GM23248 (cell line): ENCODE results near the gene HBZ. TPM values are rescaled to one million over a fixed set of nuclear protein-coding genes. Genes with fewer than 3 reads are reported as not detected.

Experiments used
- DNase-seq: peaks from one replicate; pipeline ENCODE4 v3.0.0-alpha.2; 2015
- H2AFZ ChIP-seq: fragments of 200-600 bp; sonication (generic); 2 replicates; pipeline ENCODE4 v1.6.1; 2016; ENCODE audit warnings: antibody characterized with exemption
- H3F3A ChIP-seq: fragments of 200-600 bp; sonication (generic); 2 replicates; pipeline ENCODE4 v1.6.1; 2016; ENCODE audit warnings: mild to moderate bottlenecking, antibody characterized with exemption, mixed run types; ENCODE audit not compliant: insufficient read depth
- H3K27ac ChIP-seq: fragments of 200-600 bp; sonication (generic); 2 replicates; pipeline ENCODE4 v1.5.1; 2016; ENCODE audit warnings: mild to moderate bottlenecking
- H3K27me3 ChIP-seq: fragments of 200-600 bp; sonication (generic); replicated peaks from 2 replicates; pipeline ENCODE4 v1.6.1; 2016; ENCODE audit warnings: mild to moderate bottlenecking; ENCODE audit not compliant: insufficient read depth
- H3K36me3 ChIP-seq: fragments of 200-600 bp; sonication (generic); 2 replicates; pipeline ENCODE4 v1.6.1; 2016; ENCODE audit warnings: low read depth, mild to moderate bottlenecking
- H3K4me1 ChIP-seq: fragments of 200-600 bp; sonication (generic); 2 replicates; pipeline ENCODE4 v1.6.1; 2016; ENCODE audit warnings: mild to moderate bottlenecking; ENCODE audit not compliant: insufficient read depth
- H3K4me2 ChIP-seq: fragments of 200-600 bp; sonication (generic); one replicate; pipeline ENCODE4 v1.6.1; 2016; ENCODE audit warnings: mild to moderate bottlenecking; ENCODE audit not compliant: unreplicated experiment
- H3K4me3 ChIP-seq: fragments of 200-600 bp; sonication (generic); 2 replicates; pipeline ENCODE4 v1.5.1; 2016; ENCODE audit warnings: mild to moderate bottlenecking
- H3K79me2 ChIP-seq: fragments of 200-600 bp; sonication (generic); 2 replicates; pipeline ENCODE4 v1.6.1; 2016; ENCODE audit warnings: mild to moderate bottlenecking; ENCODE audit not compliant: insufficient read depth
- H3K9ac ChIP-seq: fragments of 200-600 bp; sonication (generic); 2 replicates; pipeline ENCODE4 v1.6.1; 2016; ENCODE audit warnings: mild to moderate bottlenecking
- H3K9me2 ChIP-seq: fragments of 200-600 bp; sonication (generic); 2 replicates; pipeline ENCODE4 v1.6.1; 2016; ENCODE audit warnings: mixed run types, mild to moderate bottlenecking, moderate library complexity; ENCODE audit not compliant: insufficient read depth
- H3K9me3 ChIP-seq: fragments of 200-600 bp; sonication (generic); one replicate; pipeline ENCODE4 v1.6.1; 2017; ENCODE audit warnings: low read depth
- H4K20me1 ChIP-seq: fragments of 200-600 bp; sonication (generic); 2 replicates; pipeline ENCODE4 v1.6.0; 2016; ENCODE audit not compliant: insufficient read depth
- EZH2 ChIP-seq: fragments of 200-600 bp; sonication (generic); IDR thresholded peaks from 2 replicates; pipeline ENCODE4 v1.6.1; 2018; ENCODE audit warnings: antibody characterized with exemption, mild to moderate bottlenecking; ENCODE audit not compliant: insufficient read depth, poor library complexity, severe bottlenecking
- EZH2phosphoT487 ChIP-seq: fragments of 200-600 bp; sonication (generic); IDR thresholded peaks from 2 replicates; pipeline ENCODE4 v1.6.1; 2018; ENCODE audit warnings: antibody characterized with exemption, moderate library complexity, mild to moderate bottlenecking, low read depth; ENCODE audit not compliant: insufficient read depth
- WGBS, 2 experiments: methylation state at CpG; one replicate each; pipeline ENCODE4 v1.1.6; 2015 to 2017; ENCODE audit warnings: low lambda C conversion rate in 2 of 2, low coverage in 1 of 2; ENCODE audit errors: missing lambda C conversion rate in 2 of 2; 5-methylcytosine and 5-hydroxymethylcytosine counted together
- in situ Hi-C: fragments of 300-500 bp; cut with MboI; formaldehyde crosslinking; loops from 2 replicates; pipeline ENCODE4 v1.15.0; 2020
- polyA plus RNA-seq: library from polyadenylated mRNA; unstranded; fragments of >200 nt; fragmentation: Nextera tagmentation; extraction: Ambion mirVana; gene quantifications from 2 replicates; pipeline ENCODE4 v1.2.1, GENCODE V29; 2016
- total RNA-seq: library from RNA; depleted of rRNA; stranded (reverse); fragments of >200 nt; shearing (Covaris generic); gene quantifications from 2 replicates; pipeline ENCODE4 v1.2.3, GENCODE V29; 2014

The HBZ gene
- total and polyA plus RNA-seq, 2 experiments from 2014 or later, result not detected

DNA sequence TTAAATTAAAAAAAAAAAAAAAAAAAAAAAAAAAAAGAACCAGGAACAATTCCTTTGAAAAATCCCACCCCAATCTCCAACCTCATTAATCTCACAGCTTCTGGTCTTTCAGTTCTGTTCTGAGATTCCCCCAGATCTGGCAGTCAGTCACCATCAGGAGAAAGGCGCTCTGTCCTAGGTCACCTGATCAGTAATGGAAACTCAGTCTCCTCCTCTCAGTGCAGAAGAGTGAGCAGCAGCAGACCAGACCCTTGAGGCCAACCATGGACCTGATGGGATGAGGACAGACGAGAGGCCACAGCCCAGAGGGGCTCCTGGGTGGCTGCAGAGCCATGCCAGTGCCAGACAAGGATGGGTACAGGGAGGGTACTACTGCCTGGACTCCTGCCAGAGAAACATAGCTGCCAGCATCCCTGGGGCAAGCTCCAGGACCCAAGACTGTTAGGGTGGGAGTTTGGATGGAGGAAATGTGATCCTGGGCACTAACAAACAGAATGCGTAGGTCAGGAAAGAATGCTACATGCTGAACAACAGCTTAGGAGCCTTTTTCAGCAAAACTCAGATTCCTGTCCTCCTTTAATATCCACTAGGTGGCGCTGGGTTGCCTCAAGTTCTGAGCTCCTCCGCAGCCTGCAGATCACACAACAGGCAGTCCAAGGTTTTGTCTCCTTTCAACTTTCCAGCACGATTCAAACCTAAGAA is 45.7 kb upstream of the HBZ start:
- Histone ChIP-seq H3K9me3 (no peaks in the 10 kb centered on the region), H4K20me1 (no peaks in the 10 kb centered on the region), H3K4me2 (no peak overlapping the region), H3K36me3 (peaks cover 12% of the 10 kb centered on the region; the same call in 1 of the 2 replicates), H3K79me2 (no peaks in the 10 kb centered on the region; the same call in 1 of the 2 replicates), H3K4me1 (no peaks in the 10 kb centered on the region), H3F3A (0 out of 2 replicates have a peak, but pooled peaks cover 3% of the 10 kb centered on the region), H3K4me3 (no peak overlapping the region), H3K9me2 (no peaks in the 10 kb centered on the region), H3K27ac (no peak overlapping the region), H2AFZ (no peak overlapping the region), H3K27me3 (no peaks in the 10 kb centered on the region), H3K9ac (no peak overlapping the region)
- WGBS, 2 experiments, result 29 to 32% methylated on average over 6 of the region's 6 CpGs
- in situ Hi-C loops, result loop anchor here (5.0 kb wide), 1 partner anchor 76 kb away; the partner anchor contains the start of gene HBQ1
- TF ChIP-seq EZH2phosphoT487 (no peak), EZH2 (no peak)
- peak; percentile 90 for DNase-seq

DNA sequence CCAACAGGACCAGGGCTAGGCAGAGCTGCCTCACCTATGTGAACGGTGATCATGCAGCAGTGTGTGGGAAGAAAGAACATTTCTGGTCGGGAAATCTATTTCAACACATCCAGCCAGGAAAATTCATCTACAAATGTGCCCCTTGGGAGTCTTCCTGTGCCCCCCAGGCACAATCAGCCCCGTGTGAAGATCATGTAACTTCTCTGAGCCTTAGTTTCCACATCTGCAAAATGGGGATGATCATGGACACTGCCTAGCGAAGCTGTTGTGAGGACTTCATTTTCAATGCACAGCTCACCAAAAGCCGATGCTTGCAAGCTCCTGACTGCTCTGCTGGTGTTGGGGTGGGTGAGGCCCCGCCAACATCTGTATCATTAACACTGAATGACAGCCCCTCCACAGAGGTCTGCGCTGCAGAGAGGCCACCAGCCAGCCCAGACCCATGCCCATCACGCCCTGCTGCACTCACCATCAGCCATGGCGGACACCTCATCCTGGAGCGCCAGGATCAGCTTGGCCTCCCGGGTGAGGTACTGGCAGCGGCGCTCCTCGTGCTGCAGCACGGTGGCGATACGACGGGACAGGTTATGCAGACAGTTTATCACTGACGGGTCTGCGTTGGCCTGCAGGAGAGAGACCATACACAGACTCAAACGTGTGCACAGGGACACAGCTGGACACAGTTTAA is 40.1 kb upstream of the HBZ start:
- no peaks in the 10 kb centered on the region for H3K9me3 ChIP-seq
- no peak for DNase-seq
- 0 out of 2 replicates have a peak overlapping the region, but pooled peaks have one; percentile 16 for H3K9ac ChIP-seq
- H4K20me1 ChIP-seq, result no peaks in the 10 kb centered on the region
- H3K27me3 ChIP-seq, result no peaks in the 10 kb centered on the region
- no peaks in the 10 kb centered on the region for H3K9me2 ChIP-seq
- H3K36me3 ChIP-seq, result 0 out of 2 replicates have a peak, but pooled peaks cover 13% of the 10 kb centered on the region
- no peak for TF ChIP-seq EZH2
- no peak for TF ChIP-seq EZH2phosphoT487
- peaks cover 17% of the 10 kb centered on the region for H3K4me1 ChIP-seq
- no peak overlapping the region for H3K27ac ChIP-seq
- no peaks in the 10 kb centered on the region for H3K79me2 ChIP-seq
- peaks cover 31% of the 10 kb centered on the region for H3F3A ChIP-seq
- in situ Hi-C loops, result no loop called here
- no peak overlapping the region for H2AFZ ChIP-seq
- 91 to 92% methylated on average over 21 of the region's 21 CpGs for WGBS, 2 experiments
- H3K4me2 ChIP-seq, result no peak overlapping the region
- H3K4me3 ChIP-seq, result no peak overlapping the region

GRCh38 chr16:114327-114726 is 38.1 kb upstream of the HBZ start:
- Histone ChIP-seq H3K9me2 (no peaks in the 10 kb centered on the region), H3K4me2 (no peak overlapping the region), H3K9ac (no peak overlapping the region), H3F3A (peaks cover 31% of the 10 kb centered on the region), H3K27ac (no peak overlapping the region), H3K27me3 (no peaks in the 10 kb centered on the region), H3K79me2 (no peaks in the 10 kb centered on the region), H4K20me1 (no peaks in the 10 kb centered on the region), H3K36me3 (0 out of 2 replicates have a peak, but pooled peaks cover 8% of the 10 kb centered on the region), H2AFZ (no peak overlapping the region), H3K9me3 (no peaks in the 10 kb centered on the region), H3K4me1 (peaks cover 17% of the 10 kb centered on the region), H3K4me3 (no peak overlapping the region)
- WGBS, 2 experiments, result 88% methylated on average over 2 of the region's 2 CpGs
- no peak for DNase-seq
- TF ChIP-seq EZH2, result no peak
- no peak for TF ChIP-seq EZH2phosphoT487
- in situ Hi-C loops, result no loop called here

DNA sequence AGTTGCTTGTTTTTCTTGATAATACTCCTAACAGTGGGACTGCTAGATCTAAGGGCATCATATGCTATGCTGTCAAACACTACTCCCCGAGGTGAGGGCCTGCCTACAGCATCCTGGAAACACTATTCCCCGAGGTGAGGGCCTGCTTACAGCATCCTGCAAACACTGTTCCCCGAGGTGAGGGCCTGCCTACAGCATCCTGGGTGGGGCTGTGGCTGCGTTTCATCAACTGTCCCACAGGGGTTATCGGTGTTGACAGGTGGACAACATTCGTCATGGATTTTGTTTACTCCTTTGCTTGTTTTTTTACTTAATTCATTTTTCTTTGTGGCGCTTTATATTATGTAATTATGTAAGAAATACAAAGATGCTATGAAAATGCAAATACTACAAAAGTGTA is 36.4 kb upstream of the HBZ start:
- peaks cover 31% of the 10 kb centered on the region for H3F3A ChIP-seq
- H2AFZ ChIP-seq, result no peak overlapping the region
- no peaks in the 10 kb centered on the region for H3K9me2 ChIP-seq
- in situ Hi-C loops, result no loop called here
- 80 to 84% methylated on average over 7 of the region's 7 CpGs for WGBS, 2 experiments
- no peak overlapping the region for H3K27ac ChIP-seq
- H3K9me3 ChIP-seq, result no peaks in the 10 kb centered on the region
- DNase-seq, result no peak
- H3K36me3 ChIP-seq, result 0 out of 2 replicates have a peak, but pooled peaks cover 8% of the 10 kb centered on the region
- H3K9ac ChIP-seq, result no peak overlapping the region
- no peak overlapping the region for H3K4me2 ChIP-seq
- H3K4me3 ChIP-seq, result no peak overlapping the region
- H3K27me3 ChIP-seq, result no peaks in the 10 kb centered on the region
- peaks cover 17% of the 10 kb centered on the region for H3K4me1 ChIP-seq
- TF ChIP-seq EZH2 (no peak), EZH2phosphoT487 (no peak)
- H4K20me1 ChIP-seq, result no peaks in the 10 kb centered on the region
- H3K79me2 ChIP-seq, result no peaks in the 10 kb centered on the region
